Fibroblast of lung (primary cell): ENCODE data around the gene FAM169A. TPM values are rescaled to one million over a fixed set of nuclear protein-coding genes. Genes with fewer than 3 reads are reported as not detected.
"Not testable (repeated sequence)": the region's sequence is repeated elsewhere in the genome, so short reads cannot be mapped to it uniquely, and the experiment has no call there.

Experiments used
- DNase-seq, 2 donors: peaks; one replicate each; pipeline versions ENCODE4 v3.0.0 to v3.0.0-alpha.2; 2010; ENCODE audit warnings: low read depth in 2 of 2
- H2AFZ ChIP-seq: 2 replicates; pipeline ENCODE4 v1.5.1; 2012; ENCODE audit warnings: low read length, control low read depth, inconsistent platforms
- H3K27ac ChIP-seq: 2 replicates; pipeline ENCODE4 v1.5.1; 2011; ENCODE audit warnings: low read length, control low read depth; ENCODE audit not compliant: insufficient read depth
- H3K27me3 ChIP-seq: 2 replicates; pipeline ENCODE4 v1.5.1; 2011; ENCODE audit warnings: mild to moderate bottlenecking, low read length; ENCODE audit not compliant: control insufficient read depth, insufficient read depth
- H3K36me3 ChIP-seq: 2 replicates; pipeline ENCODE4 v1.5.1; 2011; ENCODE audit warnings: low read length; ENCODE audit not compliant: control insufficient read depth, insufficient read depth
- H3K4me1 ChIP-seq: 2 replicates; pipeline ENCODE4 v1.5.1; 2011; ENCODE audit warnings: low read length; ENCODE audit not compliant: control insufficient read depth, insufficient read depth; ENCODE audit errors: extremely low read depth
- H3K4me2 ChIP-seq: 2 replicates; pipeline ENCODE4 v1.5.1; 2011; ENCODE audit warnings: low read length, control low read depth; ENCODE audit not compliant: insufficient read depth; ENCODE audit errors: extremely low read depth
- H3K4me3 ChIP-seq, 4 experiments: fragments of 200-600 bp in 1 of 4; sonication (generic) in 1 of 4; replicated peaks in 1 of 4; 2 replicates each; pipeline ENCODE4 v1.5.1; 2011 to 2016; ENCODE audit warnings: low read length in 4 of 4, low read depth in 3 of 4, mild to moderate bottlenecking in 3 of 4, control low read depth in 2 of 4, inconsistent platforms in 1 of 4, mixed read lengths in 1 of 4; ENCODE audit not compliant: insufficient read depth in 1 of 4; ENCODE audit errors: control extremely low read depth in 1 of 4
- H3K79me2 ChIP-seq: 2 replicates; pipeline ENCODE4 v1.5.1; 2012; ENCODE audit warnings: mild to moderate bottlenecking, low read length, inconsistent platforms; ENCODE audit not compliant: control insufficient read depth, insufficient read depth
- H3K9ac ChIP-seq: 2 replicates; pipeline ENCODE4 v1.5.1; 2011; ENCODE audit warnings: mild to moderate bottlenecking, low read length, control low read depth; ENCODE audit not compliant: insufficient read depth
- H3K9me3 ChIP-seq: 2 replicates; pipeline ENCODE4 v1.5.1; 2012; ENCODE audit warnings: low read depth, low read length; ENCODE audit not compliant: control insufficient read depth, insufficient read depth
- H4K20me1 ChIP-seq: 2 replicates; pipeline ENCODE4 v1.5.1; 2011; ENCODE audit warnings: low read length; ENCODE audit not compliant: control insufficient read depth, insufficient read depth; ENCODE audit errors: extremely low read depth
- CTCF ChIP-seq, 2 donors: IDR thresholded peaks in 1 of 2; conservative IDR thresholded peaks in 1 of 2; 1 replicate in 1 of 2; 2 replicates in 1 of 2; pipeline ENCODE4 v1.5.1; 2011 to 2012; ENCODE audit warnings: low read length in 2 of 2, control low read depth in 1 of 2, inconsistent platforms in 1 of 2, low read depth in 1 of 2, mild to moderate bottlenecking in 1 of 2
- EZH2 ChIP-seq: IDR thresholded peaks from 2 replicates; pipeline ENCODE4 v1.5.1; 2012; ENCODE audit warnings: low read length, control low read depth, mild to moderate bottlenecking; ENCODE audit errors: missing control alignments
- polyA plus RNA-seq, 2 donors: library from polyadenylated mRNA; depleted of rRNA in 1 of 2; stranded (reverse) in 1 of 2; unstranded in 1 of 2; fragments of >200 nt; gene quantifications; 2 replicates each; pipeline ENCODE4 v1.2.1, GENCODE V29; 2011 to 2012; ENCODE audit warnings: missing spikeins in 1 of 2
- total RNA-seq: library from RNA; depleted of rRNA; stranded (reverse); fragments of >200 nt; gene quantifications from 2 replicates; pipeline ENCODE4 v1.2.1, GENCODE V29; 2014

The FAM169A gene
- total and polyA plus RNA-seq, 2 donors (not counting 1 experiment from before 2014, with no cell fraction given), result 0.61 to 1.2 TPM

GRCh38 chr5:74798977-74799911 lies 66.9 kb downstream of the FAM169A start:
- no peaks in the 10 kb centered on the region for H3K27me3 ChIP-seq
- no peaks in the 10 kb centered on the region for H3K9me3 ChIP-seq
- peaks cover 2% of the 10 kb centered on the region for H3K4me1 ChIP-seq
- peak overlapping the region; percentile 63 for H2AFZ ChIP-seq
- H3K9ac ChIP-seq, result no peak overlapping the region
- no peaks in the 10 kb centered on the region for H4K20me1 ChIP-seq
- no peak overlapping the region for H3K4me2 ChIP-seq
- H3K27ac ChIP-seq, result peak overlapping the region; percentile 19
- peak in 1 of 2 donors; percentile 46 for DNase-seq
- H3K36me3 ChIP-seq, result no peaks in the 10 kb centered on the region
- H3K79me2 ChIP-seq, result no peaks in the 10 kb centered on the region
- no peak overlapping the region for H3K4me3 ChIP-seq
- TF ChIP-seq CTCF (conservative IDR thresholded peaks at IDR 0.05 in 1 of 2, IDR thresholded peaks at IDR 0.05 in 1 of 2; ENCODE audit: low read depth in 1 of 2, low read length in 2 of 2), result no peak
- no peak for TF ChIP-seq EZH2

DNA sequence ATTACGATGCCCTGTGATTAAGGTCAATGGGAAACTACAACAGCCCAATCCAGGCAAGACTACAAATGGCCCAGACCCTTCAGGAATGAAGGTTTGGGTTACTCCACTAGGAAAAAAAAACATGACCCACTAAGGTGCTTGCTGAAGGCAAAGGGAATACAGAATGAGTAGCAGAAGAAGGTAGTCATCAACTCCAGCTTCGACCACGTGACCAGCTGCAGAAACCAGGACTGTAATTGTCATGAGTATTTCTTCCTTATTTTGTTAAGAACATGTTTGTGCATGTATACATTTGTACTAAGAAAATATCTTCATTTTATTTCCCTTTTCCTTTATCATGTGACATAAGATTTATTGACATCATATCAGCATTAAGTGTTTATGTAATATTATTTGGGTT lies 74.5 kb downstream of the FAM169A start:
- not testable (repeated sequence) for H3K9me3 ChIP-seq, H3K9ac ChIP-seq, H4K20me1 ChIP-seq, H2AFZ ChIP-seq, H3K36me3 ChIP-seq, DNase-seq, H3K4me3 ChIP-seq, H3K79me2 ChIP-seq, H3K27ac ChIP-seq, H3K27me3 ChIP-seq, H3K4me1 ChIP-seq, H3K4me2 ChIP-seq

GRCh38 chr5:74787424-74787823 lies 78.8 kb downstream of the FAM169A start:
- H3K79me2 ChIP-seq, result no peaks in the 10 kb centered on the region
- no peaks in the 10 kb centered on the region for H3K9me3 ChIP-seq
- no peak for TF ChIP-seq EZH2
- H3K4me3 ChIP-seq, result no peak overlapping the region
- H3K27me3 ChIP-seq, result no peaks in the 10 kb centered on the region
- no peak overlapping the region for H2AFZ ChIP-seq
- no peak overlapping the region for H3K27ac ChIP-seq
- no peak overlapping the region for H3K4me2 ChIP-seq
- DNase-seq, result no peak
- no peaks in the 10 kb centered on the region for H3K36me3 ChIP-seq
- no peaks in the 10 kb centered on the region for H3K4me1 ChIP-seq
- H4K20me1 ChIP-seq, result no peaks in the 10 kb centered on the region
- H3K9ac ChIP-seq, result no peak overlapping the region

DNA sequence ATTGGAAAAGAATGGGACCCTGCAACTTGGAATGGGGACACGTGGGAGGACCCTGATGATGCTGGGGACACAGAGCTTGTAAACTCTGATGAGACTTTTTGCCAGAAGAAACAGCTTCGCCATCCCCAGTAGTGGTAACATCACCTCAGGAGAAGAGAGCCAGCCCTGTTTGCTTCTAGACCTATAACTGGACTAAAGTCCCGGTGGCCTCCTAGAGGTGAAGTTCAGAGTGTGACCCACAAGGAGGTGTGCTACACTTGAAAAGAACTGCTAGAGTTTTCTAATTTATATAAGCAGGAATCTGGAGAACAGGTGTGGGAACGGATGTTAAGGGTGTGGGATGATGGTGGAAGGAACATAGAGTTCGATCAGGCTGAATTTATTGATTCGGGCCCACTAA lies 79.3 kb downstream of the FAM169A start:
- Histone ChIP-seq H4K20me1 (no peaks in the 10 kb centered on the region), H3K4me2 (no peak overlapping the region), H2AFZ (no peak overlapping the region), H3K27ac (no peak overlapping the region), H3K9ac (no peak overlapping the region), H3K27me3 (no peaks in the 10 kb centered on the region), H3K4me1 (no peaks in the 10 kb centered on the region), H3K4me3 (no peak overlapping the region), H3K79me2 (no peaks in the 10 kb centered on the region), H3K9me3 (no peaks in the 10 kb centered on the region), H3K36me3 (no peaks in the 10 kb centered on the region)
- DNase-seq, result no peak
- TF ChIP-seq CTCF (conservative IDR thresholded peaks at IDR 0.05 in 1 of 2, IDR thresholded peaks at IDR 0.05 in 1 of 2; ENCODE audit: low read depth in 1 of 2, low read length in 2 of 2), result no peak
- TF ChIP-seq EZH2, result no peak
